Activated naive CD8-positive, alpha-beta T cell treated with anti-CD3 and anti-CD28 coated beads for 36 hours (primary cell): ENCODE data around the gene PRUNE1. TPM values are rescaled to one million over a fixed set of nuclear protein-coding genes. Genes with fewer than 3 reads are reported as not detected.
A peak's percentile ranks its signal among the peaks of the same experiment; 100 is the strongest.

ENCODE experiments used
- DNase-seq: peaks from one replicate; pipeline ENCODE4 v3.0.0; 2021
- H3K27ac Mint-ChIP-seq: one replicate; pipeline ENCODE4 v1.8.0; 2022; ENCODE audit warnings: mild to moderate bottlenecking, moderate library complexity, mixed read lengths
- H3K27me3 Mint-ChIP-seq: one replicate; pipeline ENCODE4 v1.8.0; 2022; ENCODE audit warnings: mild to moderate bottlenecking, mixed read lengths
- H3K36me3 Mint-ChIP-seq: one replicate; pipeline ENCODE4 v1.8.0; 2021; ENCODE audit warnings: mild to moderate bottlenecking, mixed read lengths
- H3K4me1 Mint-ChIP-seq: one replicate; pipeline ENCODE4 v1.8.0; 2021; ENCODE audit warnings: mixed read lengths
- H3K4me3 Mint-ChIP-seq: one replicate; pipeline ENCODE4 v1.8.0; 2022; ENCODE audit warnings: mild to moderate bottlenecking, moderate library complexity, mixed read lengths
- H3K9me3 Mint-ChIP-seq: one replicate; pipeline ENCODE4 v1.8.0; 2022; ENCODE audit warnings: mixed read lengths
- total RNA-seq, 2 experiments: library from RNA; stranded (reverse); gene quantifications; one replicate each; pipeline ENCODE4 v1.2.3, GENCODE V29; 2021

The PRUNE1 gene
- total RNA-seq, 2 experiments from 2014 or later: 13.0 to 14.4 TPM

- H3K27me3 Mint-ChIP-seq: no peaks in the 10 kb centered on the region
- H3K4me3 Mint-ChIP-seq: no peak overlapping the region
- H3K4me1 Mint-ChIP-seq: peaks cover 23% of the 10 kb centered on the region
- peaks cover 15% of the 10 kb centered on the region for H3K36me3 Mint-ChIP-seq
- no peaks in the 10 kb centered on the region for H3K9me3 Mint-ChIP-seq
- DNase-seq: no peak
- H3K27ac Mint-ChIP-seq: no peak overlapping the region
These were observed 54.6 kb downstream of the PRUNE1 start for GRCh38 chr1:151062741-151063371.

GRCh38 chr1:151065089-151065645 is 56.9 kb downstream of the PRUNE1 start:
- Mint-ChIP-seq H3K4me1 (peaks cover 30% of the 10 kb centered on the region), H3K27ac (no peak overlapping the region), H3K9me3 (no peaks in the 10 kb centered on the region), H3K36me3 (peaks cover 9% of the 10 kb centered on the region), H3K27me3 (no peaks in the 10 kb centered on the region), H3K4me3 (no peak overlapping the region)
- DNase-seq: no peak

DNA sequence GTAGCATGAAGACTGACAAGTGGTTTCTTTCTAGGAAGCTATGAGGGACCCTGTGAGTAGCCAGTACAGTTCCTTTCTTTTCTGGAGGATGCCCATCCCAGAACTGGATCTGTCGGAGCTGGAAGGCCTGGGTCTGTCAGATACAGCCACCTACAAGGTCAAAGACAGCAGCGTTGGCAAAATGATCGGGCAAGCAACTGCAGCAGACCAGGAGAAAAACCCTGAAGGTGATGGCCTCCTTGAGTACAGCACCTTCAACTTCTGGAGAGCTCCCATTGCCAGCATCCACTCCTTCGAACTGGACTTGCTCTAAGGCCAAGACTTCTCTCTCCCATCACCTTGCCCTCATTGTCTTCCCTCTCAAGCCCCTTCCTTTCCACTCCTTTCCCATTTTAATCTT is 58.9 kb downstream of the PRUNE1 start:
- H3K4me1 Mint-ChIP-seq: peaks cover 24% of the 10 kb centered on the region
- H3K36me3 Mint-ChIP-seq: peaks cover 11% of the 10 kb centered on the region
- H3K9me3 Mint-ChIP-seq: no peaks in the 10 kb centered on the region
- DNase-seq: no peak
- no peak overlapping the region for H3K27ac Mint-ChIP-seq
- no peak overlapping the region for H3K4me3 Mint-ChIP-seq
- H3K27me3 Mint-ChIP-seq: peaks cover 4% of the 10 kb centered on the region

DNA sequence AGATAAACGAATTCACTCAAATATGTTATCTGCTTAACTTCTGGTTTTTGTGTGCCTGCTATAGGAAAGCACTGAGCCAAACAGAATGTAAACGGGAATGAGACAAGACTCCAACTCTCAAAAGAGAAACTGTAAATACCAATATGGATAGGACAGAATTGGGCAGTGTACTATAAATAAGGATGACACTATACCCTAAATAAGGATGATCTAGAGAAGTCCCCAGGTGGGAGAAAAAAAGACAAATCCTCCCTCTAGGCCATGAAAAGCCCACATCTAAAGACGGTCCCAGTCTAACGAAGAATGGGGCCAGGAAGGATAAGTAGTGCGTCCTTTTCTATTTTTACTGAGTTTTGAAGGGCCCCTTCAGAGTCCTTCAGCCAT is 60.8 kb downstream of the PRUNE1 start:
- Mint-ChIP-seq H3K4me3 (peak overlapping the region; percentile 100), H3K9me3 (no peaks in the 10 kb centered on the region), H3K27me3 (peaks cover 4% of the 10 kb centered on the region), H3K27ac (peak overlapping the region; percentile 100), H3K36me3 (peaks cover 14% of the 10 kb centered on the region), H3K4me1 (peaks cover 23% of the 10 kb centered on the region)
- DNase-seq: no peak

- H3K4me1 Mint-ChIP-seq: peaks cover 25% of the 10 kb centered on the region
- H3K9me3 Mint-ChIP-seq: no peaks in the 10 kb centered on the region
- peak; percentile 88 for DNase-seq
- H3K36me3 Mint-ChIP-seq: peaks cover 14% of the 10 kb centered on the region
- H3K27ac Mint-ChIP-seq: peak within 1 kb of the TSS; percentile 100
- peaks cover 4% of the 10 kb centered on the region for H3K27me3 Mint-ChIP-seq
- peak within 1 kb of the TSS; percentile 100 for H3K4me3 Mint-ChIP-seq
These were observed 62.4 kb downstream of the PRUNE1 start, which contains the start of gene GABPB2 for GRCh38 chr1:151070474-151071276. GABPB2 (plus strand) TSS chr1:151070761; CDS start chr1:151088190, 17,429 bp downstream.

DNA sequence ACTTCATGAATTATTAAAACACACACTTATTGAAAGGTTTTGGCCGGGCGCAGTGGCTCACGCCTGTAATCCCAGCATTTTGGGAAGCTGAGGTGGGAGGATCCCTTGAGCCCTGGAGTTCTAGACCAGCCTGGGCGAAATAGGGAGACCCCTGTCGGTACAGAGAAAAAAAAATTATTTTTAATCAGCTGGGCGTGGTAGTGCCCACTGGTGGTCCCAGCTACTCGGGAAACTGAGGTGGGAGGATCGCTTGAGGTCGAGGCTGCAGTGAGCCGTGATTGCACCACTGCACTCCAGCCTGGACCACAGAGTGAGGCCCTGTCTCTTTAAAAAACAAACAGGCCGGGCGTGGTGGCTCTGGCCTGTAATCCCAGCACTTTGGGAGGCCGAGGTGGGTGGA is 64.0 kb downstream of the PRUNE1 start:
- no peak for DNase-seq
- H3K36me3 Mint-ChIP-seq: peaks cover 11% of the 10 kb centered on the region
- H3K9me3 Mint-ChIP-seq: no peaks in the 10 kb centered on the region
- H3K27me3 Mint-ChIP-seq: peaks cover 4% of the 10 kb centered on the region
- peak overlapping the region; percentile 100 for H3K4me3 Mint-ChIP-seq
- H3K4me1 Mint-ChIP-seq: peaks cover 25% of the 10 kb centered on the region
- no peak overlapping the region for H3K27ac Mint-ChIP-seq

Other genes starting within 250 kb of the PRUNE1 start
- 10 to 100 TPM; 38.5 to 38.9 TPM for gene CTSS, start 242.7 kb upstream of the PRUNE1 start, total RNA-seq
- 1 to 10 TPM; 2.4 to 2.6 TPM for gene CTSK, start 200.2 kb upstream of the PRUNE1 start, total RNA-seq
- gene ARNT, start 131.8 kb upstream of the PRUNE1 start, total RNA-seq: 10 to 100 TPM; 38.5 to 39.2 TPM
- not detected for gene CTXND2, start 121.3 kb upstream of the PRUNE1 start, total RNA-seq
- gene SETDB1, start 82.1 kb upstream of the PRUNE1 start, total RNA-seq: 10 to 100 TPM; 40.4 to 51.1 TPM
- 100 to 1,000 TPM; 160 to 166 TPM for gene CERS2, start 33.6 kb upstream of the PRUNE1 start, total RNA-seq
- gene ANXA9, start 26.2 kb upstream of the PRUNE1 start, total RNA-seq: not detected
- gene MINDY1, start 1.5 kb upstream of the PRUNE1 start, total RNA-seq: 10 to 100 TPM in 1 of 2 experiments, 1 to 10 TPM in 1; 9.4 to 11.6 TPM
- gene BNIPL, start 28.1 kb downstream of the PRUNE1 start, total RNA-seq: under 1 TPM; 0.52 to 0.54 TPM
- 1 to 10 TPM; 1.1 to 1.2 TPM for gene C1orf56, start 39.3 kb downstream of the PRUNE1 start, total RNA-seq
- gene CDC42SE1, start 51.2 kb downstream of the PRUNE1 start, total RNA-seq: 100 to 1,000 TPM; 128 TPM
- 1 to 10 TPM; 4.9 to 5.0 TPM for gene MLLT11, start 51.9 kb downstream of the PRUNE1 start, total RNA-seq
- 10 to 100 TPM; 17.9 to 19.1 TPM for gene GABPB2, start 62.3 kb downstream of the PRUNE1 start, total RNA-seq
- gene SEMA6C, start 138.2 kb downstream of the PRUNE1 start, total RNA-seq: 1 to 10 TPM; 1.4 to 4.1 TPM
- 10 to 100 TPM; 22.2 to 22.3 TPM for gene TNFAIP8L2, start 148.2 kb downstream of the PRUNE1 start, total RNA-seq
- 1 to 10 TPM; 3.5 TPM for gene LYSMD1, start 157.5 kb downstream of the PRUNE1 start, total RNA-seq
- 10 to 100 TPM; 80.9 to 81.9 TPM for gene SCNM1, start 157.7 kb downstream of the PRUNE1 start, total RNA-seq
- gene TMOD4, start 167.5 kb downstream of the PRUNE1 start, total RNA-seq: 1 to 10 TPM; 2.3 to 2.5 TPM
- gene VPS72, start 181.7 kb downstream of the PRUNE1 start, total RNA-seq: 10 to 100 TPM; 66.4 to 79.1 TPM
- gene PIP5K1A, start 190.1 kb downstream of the PRUNE1 start, total RNA-seq: 10 to 100 TPM; 70.0 to 72.3 TPM
- gene PSMD4, start 246.3 kb downstream of the PRUNE1 start, total RNA-seq: 100 to 1,000 TPM; 217 to 249 TPM